GM18517 (cell line): Measurements from ENCODE around the gene SULT2B1.

Source experiments
- ATAC-seq: cut with Tn5 transposase; IDR thresholded peaks from one replicate; pipeline ENCODE4 v1.9.1; 2021; ENCODE audit warnings: mild to moderate bottlenecking, moderate library complexity; ENCODE audit not compliant: unreplicated experiment

Gene SULT2B1

GRCh38 chr19:48633148-48634035 lies 81.4 kb downstream of the SULT2B1 start:
- ATAC-seq = no peak

GRCh38 chr19:48634036-48634342 lies 82.0 kb downstream of the SULT2B1 start:
- ATAC-seq = no peak

- ATAC-seq = no peak
These were observed 82.7 kb downstream of the SULT2B1 start for GRCh38 chr19:48634424-48635262.

GRCh38 chr19:48635263-48635965 lies 83.4 kb downstream of the SULT2B1 start:
- no peak for ATAC-seq

GRCh38 chr19:48635966-48636858 lies 84.2 kb downstream of the SULT2B1 start:
- ATAC-seq = no peak

- ATAC-seq = no peak
These were observed 85.0 kb downstream of the SULT2B1 start, which contains the start of gene DBP for GRCh38 chr19:48636859-48637448. DBP (minus strand) TSS chr19:48637379; CDS start chr19:48636994, 385 bp downstream.

GRCh38 chr19:48637449-48637947 lies 85.5 kb downstream of the SULT2B1 start:
- ATAC-seq = peak; percentile 60

GRCh38 chr19:48637948-48638830 lies 86.2 kb downstream of the SULT2B1 start:
- peak; percentile 22 for ATAC-seq

- ATAC-seq = no peak
These were observed 86.9 kb downstream of the SULT2B1 start for GRCh38 chr19:48638831-48639381.

- ATAC-seq = no peak
These were observed 87.8 kb downstream of the SULT2B1 start for GRCh38 chr19:48639483-48640375.

- no peak for ATAC-seq
These were observed 89.9 kb downstream of the SULT2B1 start for GRCh38 chr19:48641850-48642249.

- ATAC-seq = no peak
These were observed 90.9 kb downstream of the SULT2B1 start for GRCh38 chr19:48642862-48643261.

GRCh38 chr19:48644355-48644754 lies 92.4 kb downstream of the SULT2B1 start:
- ATAC-seq = no peak

- no peak for ATAC-seq
These were observed 93.1 kb downstream of the SULT2B1 start for GRCh38 chr19:48644839-48645619.

- no peak for ATAC-seq
These were observed 93.6 kb downstream of the SULT2B1 start for GRCh38 chr19:48645620-48646000.

GRCh38 chr19:48646001-48646721 lies 94.2 kb downstream of the SULT2B1 start, which contains the start of gene CA11:
CA11 (minus strand) TSS chr19:48646187; CDS start chr19:48645632, 555 bp downstream.
- no peak for ATAC-seq
